SU-DHL-6 (cell line): ENCODE measurements around the gene TMCC1.

ENCODE experiments used
- EZH2phosphoT487 ChIP-seq: fragments of 200-600 bp; sonication (generic), shearing (Covaris generic); conservative IDR thresholded peaks from 2 replicates; pipeline ENCODE4 v1.6.1; 2018; ENCODE audit warnings: mild to moderate bottlenecking, antibody characterized with exemption, low read length, moderate library complexity, mixed read lengths
- TF ChIP-seq, protein P1 (sequence below): fragments of 200-600 bp; sonication (generic); IDR thresholded peaks from one replicate; pipeline ENCODE4 v1.5.1; 2017; ENCODE audit warnings: antibody characterized with exemption, mild to moderate bottlenecking, low read length, moderate library complexity; ENCODE audit not compliant: insufficient read depth, poor library complexity, severe bottlenecking

DNA sequence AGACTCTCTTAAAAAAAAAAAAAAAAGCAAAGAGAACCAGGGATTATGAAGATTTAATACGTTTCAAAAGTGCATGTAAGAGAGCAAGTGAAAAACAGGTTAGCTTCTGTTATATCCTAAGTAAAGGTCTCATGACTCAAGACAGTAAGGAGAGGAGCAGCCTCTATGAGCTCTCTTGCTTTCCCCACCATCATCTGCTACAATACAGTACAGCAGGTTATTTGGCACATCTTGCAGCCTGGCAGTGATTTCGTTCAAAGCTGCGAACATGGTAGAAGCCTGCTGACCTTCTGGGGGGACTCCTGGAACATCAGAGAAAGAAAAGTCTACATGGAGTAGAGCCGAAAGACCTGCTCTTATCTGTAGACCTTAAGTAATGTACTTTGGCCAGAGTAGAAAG lies 157.9 kb downstream of the TMCC1 start:
- TF ChIP-seq EZH2phosphoT487: no peak
- TF ChIP-seq, protein P1, sequence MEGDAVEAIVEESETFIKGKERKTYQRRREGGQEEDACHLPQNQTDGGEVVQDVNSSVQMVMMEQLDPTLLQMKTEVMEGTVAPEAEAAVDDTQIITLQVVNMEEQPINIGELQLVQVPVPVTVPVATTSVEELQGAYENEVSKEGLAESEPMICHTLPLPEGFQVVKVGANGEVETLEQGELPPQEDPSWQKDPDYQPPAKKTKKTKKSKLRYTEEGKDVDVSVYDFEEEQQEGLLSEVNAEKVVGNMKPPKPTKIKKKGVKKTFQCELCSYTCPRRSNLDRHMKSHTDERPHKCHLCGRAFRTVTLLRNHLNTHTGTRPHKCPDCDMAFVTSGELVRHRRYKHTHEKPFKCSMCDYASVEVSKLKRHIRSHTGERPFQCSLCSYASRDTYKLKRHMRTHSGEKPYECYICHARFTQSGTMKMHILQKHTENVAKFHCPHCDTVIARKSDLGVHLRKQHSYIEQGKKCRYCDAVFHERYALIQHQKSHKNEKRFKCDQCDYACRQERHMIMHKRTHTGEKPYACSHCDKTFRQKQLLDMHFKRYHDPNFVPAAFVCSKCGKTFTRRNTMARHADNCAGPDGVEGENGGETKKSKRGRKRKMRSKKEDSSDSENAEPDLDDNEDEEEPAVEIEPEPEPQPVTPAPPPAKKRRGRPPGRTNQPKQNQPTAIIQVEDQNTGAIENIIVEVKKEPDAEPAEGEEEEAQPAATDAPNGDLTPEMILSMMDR: no peak
